Effector memory CD8-positive, alpha-beta T cell (primary cell): ENCODE measurements around the gene ABLIM3.
"Not testable (repeated sequence)": the region's sequence is repeated elsewhere in the genome, so short reads cannot be mapped to it uniquely, and the experiment has no call there.

Experiments
- ATAC-seq: fragments of 150-1000 bp; cut with Tn5 transposase; replicated peaks from 2 replicates; pipeline ENCODE4 v1.10.0; 2021; ENCODE audit warnings: mild to moderate bottlenecking, moderate library complexity
- DNase-seq, 3 experiments: peaks; one replicate each; pipeline ENCODE4 v3.0.0; 2021
- H3K27ac Mint-ChIP-seq, 2 donors: one replicate each; pipeline ENCODE4 v1.8.0; 2022; ENCODE audit warnings: mild to moderate bottlenecking in 2 of 2, mixed read lengths in 2 of 2, moderate library complexity in 2 of 2
- H3K27me3 Mint-ChIP-seq, 2 donors: one replicate each; pipeline ENCODE4 v1.8.0; 2022; ENCODE audit warnings: mixed read lengths in 2 of 2
- H3K36me3 Mint-ChIP-seq: one replicate; pipeline ENCODE4 v1.8.0; 2022; ENCODE audit warnings: mild to moderate bottlenecking, moderate library complexity, mixed read lengths; ENCODE audit not compliant: insufficient read depth
- H3K4me1 Mint-ChIP-seq, 2 donors: one replicate each; pipeline ENCODE4 v1.8.0; 2022; ENCODE audit warnings: low read depth in 2 of 2, mixed read lengths in 2 of 2
- H3K4me3 Mint-ChIP-seq, 2 donors: one replicate each; pipeline ENCODE4 v1.8.0; 2022; ENCODE audit warnings: mild to moderate bottlenecking in 2 of 2, mixed read lengths in 2 of 2, moderate library complexity in 2 of 2
- H3K9me3 Mint-ChIP-seq, 2 donors: one replicate each; pipeline ENCODE4 v1.8.0; 2022; ENCODE audit warnings: mixed read lengths in 2 of 2

The ABLIM3 gene

DNA sequence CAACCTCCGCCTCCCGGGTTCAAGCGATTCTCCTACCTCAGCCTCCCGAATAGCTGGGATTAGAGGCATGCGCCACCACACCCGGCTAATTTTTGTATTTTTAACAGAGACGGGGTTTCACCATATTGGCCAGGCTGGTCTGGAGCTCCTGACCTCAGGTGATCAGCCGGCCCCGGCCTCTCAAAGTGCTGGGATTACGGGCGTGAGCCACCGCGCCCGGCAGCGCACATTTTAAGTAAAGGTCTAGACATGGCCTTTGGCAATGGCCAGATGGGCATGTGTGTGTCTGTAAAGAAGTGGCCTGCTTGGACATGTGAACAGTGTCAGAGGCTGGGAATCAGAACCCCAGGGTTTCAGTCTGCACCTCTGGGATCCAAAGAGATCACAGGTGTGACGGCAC is 131.5 kb downstream of the ABLIM3 start:
- not testable (repeated sequence) for ATAC-seq, H3K4me3 Mint-ChIP-seq
- H3K27me3 Mint-ChIP-seq, result peaks cover 65 to 83% of the 10 kb centered on the region in 2 donors

DNA sequence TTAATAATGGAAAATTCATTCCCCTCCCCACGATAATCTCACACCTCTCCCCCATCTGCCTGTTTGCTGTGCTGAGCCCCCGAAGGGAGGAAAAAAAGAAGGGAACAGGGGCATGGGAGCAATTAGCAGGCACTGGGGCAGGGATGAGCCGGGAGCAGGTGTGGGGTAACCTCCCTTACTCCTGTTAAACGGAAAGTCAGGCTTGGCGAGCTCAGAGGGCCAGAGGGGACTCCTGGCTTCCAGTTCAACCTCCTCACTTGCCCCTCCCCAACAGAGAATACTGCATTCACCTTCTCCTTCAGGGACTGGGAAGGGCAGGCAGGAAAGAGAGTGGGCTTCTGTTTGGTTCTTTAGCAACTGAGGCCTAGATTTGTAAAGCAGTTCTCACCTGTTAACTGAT is 131.9 kb downstream of the ABLIM3 start:
- peaks cover 69 to 83% of the 10 kb centered on the region in 2 donors for H3K27me3 Mint-ChIP-seq
- H3K4me1 Mint-ChIP-seq, result peaks cover 7 to 11% of the 10 kb centered on the region in 2 donors
- no peak for DNase-seq
- H3K4me3 Mint-ChIP-seq, result no peak overlapping the region
- no peak overlapping the region for H3K27ac Mint-ChIP-seq
- H3K9me3 Mint-ChIP-seq, result peaks cover 2 to 7% of the 10 kb centered on the region in 2 donors
- H3K36me3 Mint-ChIP-seq, result no peaks in the 10 kb centered on the region
- no peak for ATAC-seq

More for the DNA sequence above, 131.5 kb downstream of the ABLIM3 start:
- not testable (repeated sequence) for DNase-seq, H3K27ac Mint-ChIP-seq, H3K9me3 Mint-ChIP-seq, H3K36me3 Mint-ChIP-seq
- peaks cover 7 to 11% of the 10 kb centered on the region in 2 donors for H3K4me1 Mint-ChIP-seq

DNA sequence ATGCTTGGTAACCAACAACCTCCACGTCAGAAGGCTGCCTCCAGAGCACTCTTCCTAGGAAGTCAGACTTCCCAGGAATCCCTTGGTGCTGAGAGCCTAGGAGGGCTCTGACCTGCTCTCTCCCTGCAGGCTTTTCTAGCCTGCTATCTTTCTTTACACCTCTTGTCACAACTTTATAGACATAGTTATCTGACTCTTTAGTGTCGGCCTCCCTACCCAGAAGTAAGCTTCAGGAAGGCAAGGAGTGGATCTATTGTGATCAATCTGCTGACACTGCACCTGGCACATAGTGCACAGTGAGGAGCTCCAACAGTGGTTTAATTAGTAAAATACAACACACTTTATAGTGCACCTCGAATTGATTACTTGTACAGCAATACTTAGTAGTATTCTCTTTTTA is 132.7 kb downstream of the ABLIM3 start:
- DNase-seq (no peak), ATAC-seq (no peak)
- Mint-ChIP-seq H3K9me3 (no peaks in the 10 kb centered on the region), H3K4me3 (no peak overlapping the region), H3K27ac (no peak overlapping the region), H3K27me3 (peaks cover 71 to 82% of the 10 kb centered on the region in 2 donors), H3K4me1 (peaks cover 7 to 11% of the 10 kb centered on the region in 2 donors), H3K36me3 (no peaks in the 10 kb centered on the region)

DNA sequence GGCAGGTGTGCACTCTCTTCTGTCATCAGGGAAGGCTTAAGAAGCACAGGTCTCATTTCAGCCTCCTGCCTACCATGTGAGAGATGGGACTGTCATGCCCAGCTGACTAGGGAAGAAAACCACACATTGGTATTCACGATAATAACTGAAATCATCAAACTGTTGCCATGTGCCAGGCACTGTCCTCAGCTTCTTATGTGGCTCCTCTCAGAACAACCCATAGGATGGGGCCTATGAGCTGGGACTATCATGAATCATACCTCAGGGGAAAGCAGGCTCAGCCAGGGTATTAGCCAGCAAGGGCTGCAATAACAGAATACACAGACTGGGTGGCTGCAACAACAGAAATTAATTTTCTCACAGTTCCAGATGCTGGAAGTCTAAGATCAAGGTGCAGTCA is 133.6 kb downstream of the ABLIM3 start:
- ATAC-seq, result no peak

DNA sequence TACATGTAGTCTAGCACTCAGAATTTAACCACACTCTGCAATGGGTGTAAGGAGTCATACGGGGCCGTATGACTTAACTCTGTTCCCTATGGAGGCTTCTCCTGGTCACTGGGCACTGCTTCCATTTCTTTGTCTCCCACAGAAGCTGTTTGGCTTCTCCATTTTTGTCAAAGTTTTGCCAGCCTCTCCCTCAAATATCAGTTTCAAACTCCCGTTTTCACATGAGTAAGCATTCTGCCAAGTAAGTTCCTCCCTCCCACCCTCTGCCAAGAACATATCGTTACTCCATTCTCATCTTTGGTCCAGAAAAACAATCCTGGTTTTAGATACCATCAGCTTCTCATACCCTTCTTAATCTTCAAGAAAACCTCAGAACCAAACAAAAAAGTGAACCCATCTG is 136.5 kb downstream of the ABLIM3 start:
- ATAC-seq (no peak), DNase-seq (no peak)
- Mint-ChIP-seq H3K27ac (no peak overlapping the region), H3K4me3 (no peak overlapping the region), H3K36me3 (no peaks in the 10 kb centered on the region), H3K4me1 (no peaks in the 10 kb centered on the region), H3K9me3 (no peaks in the 10 kb centered on the region), H3K27me3 (peaks cover 58 to 89% of the 10 kb centered on the region in 2 donors)

More for the DNA sequence above, 133.6 kb downstream of the ABLIM3 start:
- Mint-ChIP-seq H3K4me3 (no peak overlapping the region), H3K27me3 (peaks cover 77 to 83% of the 10 kb centered on the region in 2 donors), H3K27ac (no peak overlapping the region), H3K4me1 (peaks cover 7 to 11% of the 10 kb centered on the region in 2 donors), H3K9me3 (no peaks in the 10 kb centered on the region), H3K36me3 (no peaks in the 10 kb centered on the region)
- no peak for DNase-seq

DNA sequence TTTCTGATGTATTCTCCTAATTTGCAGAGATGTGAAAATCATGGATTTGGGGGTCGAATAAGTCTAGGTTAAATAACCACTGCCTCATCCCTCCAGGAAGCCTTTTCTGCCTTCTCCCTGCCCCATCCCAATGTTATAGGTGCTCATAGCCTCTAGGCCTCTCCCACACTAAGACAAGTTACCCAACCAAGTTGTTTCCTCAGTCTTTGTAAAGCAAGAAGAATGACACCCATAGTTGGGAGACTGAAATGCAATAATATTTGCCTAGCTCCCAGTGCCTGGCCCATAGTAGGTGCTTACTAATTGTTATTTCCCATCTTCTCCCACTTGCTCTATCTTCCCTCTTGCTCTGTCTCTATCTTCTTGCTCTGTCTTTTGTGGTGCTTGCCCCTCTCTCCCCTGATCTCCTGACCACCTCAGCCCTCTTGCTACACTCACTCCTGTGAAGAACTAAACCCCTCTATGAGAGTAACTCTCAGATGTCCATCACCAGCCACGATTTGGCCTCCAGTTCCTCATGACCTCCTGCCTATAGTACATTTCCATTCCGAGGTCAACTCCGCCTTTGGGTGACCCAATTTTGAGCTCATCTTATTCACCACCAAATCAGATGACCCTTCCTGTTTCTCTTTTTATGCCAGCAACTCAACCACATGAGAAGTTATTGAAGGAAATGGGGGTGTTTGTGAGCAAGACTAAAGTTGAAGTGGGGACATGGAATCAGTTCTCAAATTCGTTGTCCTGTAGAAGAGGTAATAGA is 137.3 kb downstream of the ABLIM3 start:
- Mint-ChIP-seq H3K27me3 (peaks cover 51 to 83% of the 10 kb centered on the region in 2 donors), H3K4me1 (no peaks in the 10 kb centered on the region), H3K9me3 (no peaks in the 10 kb centered on the region), H3K4me3 (no peak overlapping the region), H3K27ac (no peak overlapping the region), H3K36me3 (no peaks in the 10 kb centered on the region)
- ATAC-seq, result no peak
- no peak for DNase-seq

DNA sequence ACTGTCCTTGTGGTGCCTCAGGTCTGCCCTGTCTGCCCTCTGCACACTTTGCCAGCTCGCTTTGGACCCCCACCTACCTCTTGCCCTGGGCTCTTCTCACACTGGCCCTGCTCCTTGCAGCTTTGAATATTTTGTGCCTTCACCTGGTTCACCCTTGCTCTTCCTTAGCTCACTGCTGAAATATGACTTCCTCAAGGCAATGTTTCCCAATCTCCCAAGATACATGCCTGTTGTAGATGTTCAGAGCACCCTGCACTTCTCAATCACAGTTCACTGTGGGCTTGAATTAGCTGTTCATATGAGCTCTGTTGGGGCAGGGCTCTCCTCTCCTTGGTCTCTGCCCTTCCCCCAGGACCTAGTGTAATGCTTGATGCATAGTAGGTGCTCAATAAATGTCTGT is 138.4 kb downstream of the ABLIM3 start:
- no peak overlapping the region for H3K4me3 Mint-ChIP-seq
- no peaks in the 10 kb centered on the region for H3K9me3 Mint-ChIP-seq
- peaks cover 0 to 4% of the 10 kb centered on the region in 2 donors for H3K4me1 Mint-ChIP-seq
- H3K27me3 Mint-ChIP-seq, result peaks cover 52 to 82% of the 10 kb centered on the region in 2 donors
- DNase-seq, result no peak
- H3K27ac Mint-ChIP-seq, result no peak overlapping the region
- no peak for ATAC-seq
- no peaks in the 10 kb centered on the region for H3K36me3 Mint-ChIP-seq

DNA sequence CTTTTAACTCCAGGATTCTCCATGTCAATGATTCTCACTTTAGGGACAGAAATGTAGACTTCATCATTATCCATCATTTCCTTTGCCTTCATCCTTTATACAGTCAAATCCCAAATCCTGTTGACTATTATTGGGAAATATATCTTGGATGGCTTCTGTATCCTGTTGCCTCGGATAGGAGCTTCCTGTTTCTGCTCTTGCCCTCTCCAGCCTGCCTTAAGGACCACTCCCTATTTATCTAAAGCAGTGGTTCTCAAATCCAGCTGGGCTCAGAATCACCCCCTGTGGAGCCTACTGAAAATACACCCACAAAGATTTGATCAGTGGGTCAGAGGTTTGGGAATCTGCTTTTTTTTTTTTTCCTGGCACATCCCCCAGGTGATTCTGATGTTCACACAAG is 138.8 kb downstream of the ABLIM3 start:
- ATAC-seq, result no peak
- H3K9me3 Mint-ChIP-seq, result no peaks in the 10 kb centered on the region
- peaks cover 0 to 4% of the 10 kb centered on the region in 2 donors for H3K4me1 Mint-ChIP-seq

DNA sequence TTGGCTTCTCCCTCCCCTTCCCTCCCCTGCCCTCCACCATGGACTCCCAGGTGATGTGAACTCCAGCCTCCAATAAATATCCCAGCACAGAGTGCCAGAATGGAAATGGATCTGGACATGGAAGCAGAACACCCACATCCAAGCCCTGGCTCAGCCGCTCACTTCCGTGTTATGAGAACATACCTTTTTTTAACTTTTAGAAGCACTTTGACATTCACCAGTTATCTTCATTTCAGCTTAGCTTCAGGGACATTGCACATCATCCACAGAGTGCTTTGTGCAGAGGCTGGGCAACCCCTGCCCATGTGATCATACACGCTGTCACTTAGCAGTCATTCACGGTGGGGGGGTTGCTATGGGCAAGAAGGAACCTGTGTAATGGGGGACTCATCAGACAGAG is 139.5 kb downstream of the ABLIM3 start:
- ATAC-seq, result no peak
- H3K4me3 Mint-ChIP-seq, result no peak overlapping the region
- no peaks in the 10 kb centered on the region for H3K36me3 Mint-ChIP-seq
- peaks cover 47 to 72% of the 10 kb centered on the region in 2 donors for H3K27me3 Mint-ChIP-seq
- no peaks in the 10 kb centered on the region for H3K9me3 Mint-ChIP-seq
- DNase-seq, result no peak
- peaks cover 0 to 4% of the 10 kb centered on the region in 2 donors for H3K4me1 Mint-ChIP-seq
- H3K27ac Mint-ChIP-seq, result no peak overlapping the region

More for the DNA sequence above, 138.8 kb downstream of the ABLIM3 start:
- H3K27me3 Mint-ChIP-seq, result peaks cover 54 to 79% of the 10 kb centered on the region in 2 donors
- DNase-seq, result no peak
- H3K27ac Mint-ChIP-seq, result no peak overlapping the region
- H3K4me3 Mint-ChIP-seq, result no peak overlapping the region
- no peaks in the 10 kb centered on the region for H3K36me3 Mint-ChIP-seq

DNA sequence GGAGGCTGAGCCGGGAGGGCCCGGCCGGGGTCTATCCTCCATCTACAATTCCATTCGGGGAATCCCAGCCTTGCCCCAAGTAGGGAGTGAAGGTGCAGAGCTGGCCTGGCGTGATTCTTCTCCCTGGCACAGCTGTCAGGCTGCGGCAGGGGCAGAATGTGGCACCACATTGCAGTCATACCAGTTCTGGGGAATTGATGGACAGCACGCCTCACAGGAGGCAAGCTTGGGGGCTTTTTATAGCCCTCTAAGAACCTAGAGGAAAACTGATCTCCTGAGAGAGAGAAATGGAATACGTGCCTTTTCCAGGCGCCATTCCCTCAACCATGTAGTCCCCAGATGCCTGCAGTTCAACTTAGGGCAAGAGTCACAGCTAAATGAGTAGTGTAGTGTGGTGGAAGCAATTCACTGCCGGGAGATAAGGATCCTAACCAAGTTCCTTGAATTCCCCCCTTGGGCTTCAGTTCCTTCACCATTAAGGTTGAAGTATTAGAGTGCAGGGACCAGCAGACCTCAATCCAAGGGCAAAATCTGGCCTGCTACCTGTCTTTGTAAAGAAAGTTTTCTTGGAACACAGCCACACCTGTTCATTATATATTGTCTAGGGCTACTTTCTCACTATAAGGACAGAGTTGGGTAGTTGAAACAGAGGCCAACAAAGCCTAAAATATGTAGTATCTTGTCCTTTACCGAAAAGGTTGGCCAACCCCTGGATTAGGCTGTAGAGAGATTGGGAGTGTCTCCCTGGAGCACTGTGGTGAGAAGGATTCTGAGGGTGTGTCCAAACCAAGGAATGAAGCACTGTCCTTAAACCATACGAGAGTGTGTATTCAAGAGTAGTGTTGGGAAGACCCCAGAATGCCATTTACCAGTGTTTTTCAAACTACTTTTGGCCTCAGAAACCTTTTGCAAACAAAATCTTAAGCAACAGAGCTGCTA is 141.0 kb downstream of the ABLIM3 start:
- H3K4me3 Mint-ChIP-seq, result no peak overlapping the region
- DNase-seq (no peak), ATAC-seq (no peak)
- H3K36me3 Mint-ChIP-seq, result no peaks in the 10 kb centered on the region
- H3K27me3 Mint-ChIP-seq, result peaks cover 33 to 58% of the 10 kb centered on the region in 2 donors
- peaks cover 0 to 4% of the 10 kb centered on the region in 2 donors for H3K4me1 Mint-ChIP-seq
- no peaks in the 10 kb centered on the region for H3K9me3 Mint-ChIP-seq
- H3K27ac Mint-ChIP-seq, result no peak overlapping the region

DNA sequence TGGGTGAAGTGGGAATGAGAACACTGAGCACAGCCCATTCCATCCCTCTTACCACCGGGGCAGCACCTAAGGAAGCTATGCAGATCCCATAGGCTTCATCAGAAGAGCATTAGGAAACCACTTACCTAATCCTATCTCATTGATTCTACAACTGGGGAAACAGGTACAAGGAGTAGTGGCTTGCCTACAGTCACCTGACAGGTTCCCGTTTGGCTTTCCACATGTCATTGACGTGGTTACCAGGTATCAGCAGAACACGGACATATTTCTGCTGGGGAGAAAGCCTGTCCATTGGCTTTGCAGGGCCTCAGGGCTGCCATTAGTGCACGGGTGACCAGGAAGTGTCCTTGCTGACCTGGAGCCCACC is 141.7 kb downstream of the ABLIM3 start:
- no peak for DNase-seq
- Mint-ChIP-seq H3K9me3 (no peaks in the 10 kb centered on the region), H3K27me3 (peaks cover 28 to 51% of the 10 kb centered on the region in 2 donors), H3K27ac (no peak overlapping the region), H3K4me1 (peaks cover 0 to 4% of the 10 kb centered on the region in 2 donors), H3K36me3 (no peaks in the 10 kb centered on the region), H3K4me3 (no peak overlapping the region)
- no peak for ATAC-seq

DNA sequence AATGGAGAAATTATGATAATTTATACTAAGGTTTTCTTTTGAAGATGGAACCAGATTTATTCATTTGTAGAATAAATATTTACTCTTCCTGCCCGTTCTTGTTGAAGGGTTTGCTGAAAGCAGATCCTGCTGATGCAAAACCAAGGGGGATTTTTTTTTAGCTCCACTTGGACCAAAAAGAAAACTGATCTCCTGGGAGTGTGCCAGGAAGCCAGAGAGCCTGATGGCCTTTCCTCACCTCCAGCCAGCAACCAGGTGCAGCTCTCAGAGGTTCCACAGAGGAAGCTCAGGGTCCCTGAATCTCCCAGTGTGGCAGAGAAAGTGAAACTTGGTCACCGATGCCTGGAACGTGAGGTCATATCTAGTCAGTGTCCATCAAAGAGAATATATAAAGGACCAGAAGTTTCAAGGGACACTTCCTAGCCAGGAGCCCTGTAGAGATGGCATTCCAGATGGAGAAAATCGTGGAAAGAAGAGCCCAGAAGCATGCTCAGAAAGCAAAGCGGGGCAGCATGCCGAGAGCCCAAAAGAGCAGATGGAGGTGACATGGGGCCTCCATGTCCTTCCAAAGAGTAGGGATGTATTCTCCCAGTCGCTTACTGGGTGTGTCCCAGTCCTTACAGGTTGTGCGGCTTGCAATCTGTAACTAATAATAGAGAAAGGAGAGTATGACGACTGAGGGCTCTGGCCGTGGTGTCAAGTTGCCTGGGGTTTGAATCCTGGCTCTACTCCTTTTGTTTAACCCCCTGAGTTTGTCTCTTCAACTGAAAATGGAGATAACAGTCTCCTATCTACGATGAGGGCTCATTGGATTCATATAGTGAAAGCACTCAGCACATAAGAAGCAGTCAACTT is 142.6 kb downstream of the ABLIM3 start:
- H3K4me1 Mint-ChIP-seq, result peaks cover 0 to 4% of the 10 kb centered on the region in 2 donors
- peaks cover 20 to 50% of the 10 kb centered on the region in 2 donors for H3K27me3 Mint-ChIP-seq
- no peaks in the 10 kb centered on the region for H3K9me3 Mint-ChIP-seq
- H3K4me3 Mint-ChIP-seq, result no peak overlapping the region
- DNase-seq (no peak), ATAC-seq (no peak)
- H3K27ac Mint-ChIP-seq, result no peak overlapping the region
- no peaks in the 10 kb centered on the region for H3K36me3 Mint-ChIP-seq

DNA sequence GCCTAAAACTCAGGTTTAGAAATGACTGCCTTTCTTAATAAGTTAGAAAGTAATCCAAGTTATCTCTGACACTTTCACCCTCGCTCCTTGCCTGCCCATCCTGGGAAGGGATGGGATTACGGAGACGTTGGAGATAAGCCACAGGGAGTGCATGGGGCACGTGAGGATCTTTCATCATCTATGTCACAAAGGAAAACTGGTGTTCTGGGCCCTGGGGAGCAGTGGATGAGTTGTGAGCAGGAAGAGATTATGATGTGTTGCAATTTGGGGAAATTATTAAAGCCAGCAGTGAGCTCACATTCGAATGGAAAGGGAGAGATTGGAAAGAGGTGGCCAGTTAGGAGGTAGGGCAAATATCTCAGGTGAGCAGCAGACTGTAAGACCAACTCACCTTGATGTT is 143.2 kb downstream of the ABLIM3 start:
- DNase-seq, result no peak

More for the DNA sequence above, 143.2 kb downstream of the ABLIM3 start:
- Mint-ChIP-seq H3K27me3 (peaks cover 24 to 53% of the 10 kb centered on the region in 2 donors), H3K4me3 (no peak overlapping the region), H3K27ac (no peak overlapping the region), H3K4me1 (peaks cover 0 to 4% of the 10 kb centered on the region in 2 donors), H3K9me3 (no peaks in the 10 kb centered on the region), H3K36me3 (no peaks in the 10 kb centered on the region)
- no peak for ATAC-seq
